ENCODE measurements around the gene S100P. TPM values are rescaled to one million over a fixed set of nuclear protein-coding genes. Genes with fewer than 3 reads are reported as not detected.

Gene S100P
- total RNA-seq, 4 donors from 2014 or later, result not detected

DNA sequence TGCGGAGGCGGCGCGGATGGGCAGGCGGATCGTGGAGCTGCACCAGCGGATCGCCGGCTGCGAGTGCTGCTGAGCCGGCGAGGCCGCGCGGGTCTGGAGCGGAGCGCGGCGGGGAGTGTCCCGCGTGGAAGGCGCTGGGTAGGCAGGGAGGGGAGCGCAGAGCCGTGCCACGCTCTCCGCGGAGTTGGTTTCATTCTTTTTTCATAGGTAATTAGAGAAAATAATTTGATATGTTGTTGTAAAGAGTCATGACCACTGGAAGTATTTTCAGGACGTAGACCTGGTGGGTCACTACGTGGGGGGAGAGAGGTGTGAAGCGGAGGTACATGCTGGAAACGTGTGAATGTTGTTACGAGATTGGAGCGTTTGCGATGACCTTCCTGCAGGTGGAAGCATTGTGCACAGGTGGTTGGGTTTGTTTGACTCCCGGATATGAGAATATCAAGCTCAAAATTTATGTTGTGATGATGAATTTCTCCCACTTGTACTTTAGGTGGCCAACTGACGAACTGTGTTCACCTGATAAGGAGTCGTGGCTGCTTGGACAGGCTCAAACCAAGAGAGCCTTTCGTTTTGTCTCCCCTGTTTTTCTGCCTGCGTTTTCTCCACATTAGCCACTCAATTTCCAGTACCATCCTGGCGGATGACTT is 19.1 kb upstream of the S100P start:
- TF ChIP-seq, protein P1, sequence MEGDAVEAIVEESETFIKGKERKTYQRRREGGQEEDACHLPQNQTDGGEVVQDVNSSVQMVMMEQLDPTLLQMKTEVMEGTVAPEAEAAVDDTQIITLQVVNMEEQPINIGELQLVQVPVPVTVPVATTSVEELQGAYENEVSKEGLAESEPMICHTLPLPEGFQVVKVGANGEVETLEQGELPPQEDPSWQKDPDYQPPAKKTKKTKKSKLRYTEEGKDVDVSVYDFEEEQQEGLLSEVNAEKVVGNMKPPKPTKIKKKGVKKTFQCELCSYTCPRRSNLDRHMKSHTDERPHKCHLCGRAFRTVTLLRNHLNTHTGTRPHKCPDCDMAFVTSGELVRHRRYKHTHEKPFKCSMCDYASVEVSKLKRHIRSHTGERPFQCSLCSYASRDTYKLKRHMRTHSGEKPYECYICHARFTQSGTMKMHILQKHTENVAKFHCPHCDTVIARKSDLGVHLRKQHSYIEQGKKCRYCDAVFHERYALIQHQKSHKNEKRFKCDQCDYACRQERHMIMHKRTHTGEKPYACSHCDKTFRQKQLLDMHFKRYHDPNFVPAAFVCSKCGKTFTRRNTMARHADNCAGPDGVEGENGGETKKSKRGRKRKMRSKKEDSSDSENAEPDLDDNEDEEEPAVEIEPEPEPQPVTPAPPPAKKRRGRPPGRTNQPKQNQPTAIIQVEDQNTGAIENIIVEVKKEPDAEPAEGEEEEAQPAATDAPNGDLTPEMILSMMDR (IDR thresholded peaks at IDR 0.05), result peak in 1 of 5 experiments; percentile 26
- no peak for TF ChIP-seq POLR2A (IDR thresholded peaks at IDR 0.05)
- H3K27me3 ChIP-seq, result no peaks in the 10 kb centered on the region
- no peak for DNase-seq (ENCODE audit: low spot score in 2 of 2)
- H3K4me3 ChIP-seq, result peak overlapping the region; percentile 62 to 84 (median 80)
- WGBS, 2 donors, result 6 to 7% methylated on average over 34 to 39 of the region's 40 CpGs
- H3K36me3 ChIP-seq, result peaks cover 0 to 36% (median 0%) of the 10 kb centered on the region in 3 donors
- peak overlapping the region; percentile 35 to 89 (median 80) for H3K27ac ChIP-seq
- H3K9me3 ChIP-seq, result no peaks in the 10 kb centered on the region
- peaks cover 0 to 34% (median 24%) of the 10 kb centered on the region in 4 donors for H3K4me1 ChIP-seq

DNA sequence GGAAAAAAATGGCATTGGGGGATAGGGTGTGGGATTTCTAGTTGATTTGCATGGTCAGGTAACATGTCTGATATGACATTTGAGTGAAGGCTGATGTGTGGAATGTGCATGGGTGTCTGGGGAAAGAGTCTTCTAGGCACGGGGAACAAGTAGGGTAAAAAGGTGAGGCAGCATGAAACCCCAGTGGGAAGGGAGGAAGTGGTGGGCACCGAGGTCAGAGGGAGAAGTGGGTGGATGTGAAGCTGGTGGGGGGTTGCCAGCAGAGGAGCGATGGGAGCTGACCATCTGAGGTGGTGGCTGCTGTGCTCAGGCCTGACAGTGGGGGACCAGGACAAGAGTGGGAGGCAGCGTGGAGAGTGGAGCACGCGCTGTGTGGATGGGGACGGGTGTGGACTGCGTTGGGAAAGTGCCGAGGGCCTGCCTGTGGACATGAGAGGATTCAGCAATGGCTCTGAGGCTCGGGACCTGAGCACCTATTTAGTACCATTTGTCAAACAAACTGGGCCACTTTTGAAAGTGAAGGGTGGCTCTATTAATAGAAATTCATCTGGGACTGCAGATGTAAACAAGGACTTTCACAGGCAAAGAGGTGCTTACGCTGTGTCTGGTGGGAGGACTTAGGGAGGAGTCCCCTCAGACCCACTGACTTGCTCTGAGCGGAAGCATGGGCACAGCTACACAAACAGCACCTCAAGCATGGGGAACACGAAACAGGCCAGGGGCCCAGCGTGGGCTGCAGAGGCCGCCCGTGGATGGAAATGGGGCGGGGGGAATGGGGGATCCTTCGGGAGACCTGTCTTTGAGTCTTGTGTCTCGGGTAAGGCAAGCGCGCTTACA is 16.7 kb upstream of the S100P start:
- TF ChIP-seq POLR2A (IDR thresholded peaks at IDR 0.05) (no peak), EP300 (IDR thresholded peaks at IDR 0.05) (no peak)
- TF ChIP-seq, protein P1 (IDR thresholded peaks at IDR 0.05), result no peak
- H3K27ac ChIP-seq, result no peak overlapping the region
- H3K4me3 ChIP-seq, result no peak overlapping the region
- no peaks in the 10 kb centered on the region for H3K27me3 ChIP-seq
- WGBS, 2 donors, result 84 to 87% methylated on average over 21 of the region's 21 CpGs
- DNase-seq (ENCODE audit: low spot score in 2 of 2), result no peak
- H3K4me1 ChIP-seq, result peaks cover 0 to 34% (median 24%) of the 10 kb centered on the region in 4 donors
- H3K36me3 ChIP-seq, result peaks cover 0 to 37% (median 0%) of the 10 kb centered on the region in 3 donors
- H3K9me3 ChIP-seq, result no peaks in the 10 kb centered on the region

DNA sequence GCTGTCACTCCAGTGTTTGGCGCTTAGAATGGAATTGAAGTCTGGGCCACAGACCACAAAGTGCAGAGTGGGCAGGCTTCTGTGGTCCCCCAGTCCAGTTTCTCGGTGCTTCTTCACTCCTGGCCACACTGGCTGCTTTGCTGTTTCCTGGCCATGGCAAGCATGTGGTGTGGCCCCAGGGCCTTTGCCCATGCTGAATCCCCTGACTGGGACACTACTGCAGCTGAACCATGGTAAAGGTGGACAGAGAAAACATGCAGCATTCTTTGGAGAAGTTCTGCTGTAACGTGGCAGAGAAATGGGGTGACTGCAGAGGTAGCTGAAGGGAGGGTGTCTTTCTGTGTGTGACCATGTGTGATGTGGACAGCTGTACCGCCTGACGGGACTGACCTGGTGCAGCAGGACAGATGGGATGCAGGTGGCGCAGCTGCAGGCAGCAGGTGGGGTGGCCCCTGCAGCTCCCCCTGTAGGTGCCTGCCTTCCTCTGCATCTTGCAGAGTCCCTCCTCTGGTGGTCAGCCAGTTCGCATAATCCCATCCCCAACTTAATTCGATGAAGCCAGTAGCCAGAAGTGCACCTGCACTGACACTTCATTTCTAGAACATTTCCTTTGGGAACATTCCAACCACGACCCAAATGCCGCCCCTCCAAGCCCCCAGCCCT is 13.2 kb upstream of the S100P start:
- 74 to 81% methylated on average over 10 of the region's 10 CpGs for WGBS, 2 donors
- H3K9me3 ChIP-seq, result no peaks in the 10 kb centered on the region
- no peaks in the 10 kb centered on the region for H3K27me3 ChIP-seq
- H3K27ac ChIP-seq, result no peak overlapping the region
- no peak for TF ChIP-seq POLR2A (IDR thresholded peaks at IDR 0.05)
- no peak for TF ChIP-seq EP300 (IDR thresholded peaks at IDR 0.05)
- TF ChIP-seq, protein P1 (IDR thresholded peaks at IDR 0.05), result no peak
- no peak overlapping the region for H3K4me3 ChIP-seq
- H3K36me3 ChIP-seq, result peaks cover 0 to 37% (median 0%) of the 10 kb centered on the region in 3 donors
- no peak for DNase-seq (ENCODE audit: low spot score in 2 of 2)
- peaks cover 0 to 20% (median 15%) of the 10 kb centered on the region in 4 donors for H3K4me1 ChIP-seq

DNA sequence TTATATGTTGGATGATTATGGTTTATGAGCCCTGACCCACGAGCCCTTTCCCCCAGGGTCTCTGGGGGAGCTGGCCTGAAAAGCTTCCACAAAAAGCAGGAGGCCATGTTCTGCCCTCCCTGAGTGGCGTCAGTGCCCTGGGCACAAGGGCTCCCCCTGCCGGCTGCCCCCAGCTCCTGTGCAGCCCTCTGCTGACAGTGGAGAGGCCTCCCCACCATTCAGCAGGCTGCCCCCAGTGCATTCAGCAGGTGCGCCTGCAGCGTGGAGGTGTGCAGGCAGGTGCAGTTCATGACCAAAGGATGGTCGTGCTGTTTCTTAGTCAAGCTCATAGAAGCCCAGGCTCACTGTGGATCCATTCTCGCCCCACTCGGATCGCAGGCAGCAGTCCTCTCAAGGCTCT is 12.5 kb upstream of the S100P start:
- Histone ChIP-seq H3K27me3 (no peaks in the 10 kb centered on the region), H3K36me3 (peaks cover 0 to 37% (median 0%) of the 10 kb centered on the region in 3 donors), H3K4me3 (no peak overlapping the region), H3K4me1 (peaks cover 0 to 13% (median 8%) of the 10 kb centered on the region in 4 donors), H3K9me3 (no peaks in the 10 kb centered on the region), H3K27ac (no peak overlapping the region)
- WGBS, 2 donors, result 79 to 85% methylated on average over 9 of the region's 9 CpGs
- no peak for DNase-seq (ENCODE audit: low spot score in 2 of 2)
- TF ChIP-seq EP300 (IDR thresholded peaks at IDR 0.05), result no peak
- TF ChIP-seq POLR2A (IDR thresholded peaks at IDR 0.05), result no peak

DNA sequence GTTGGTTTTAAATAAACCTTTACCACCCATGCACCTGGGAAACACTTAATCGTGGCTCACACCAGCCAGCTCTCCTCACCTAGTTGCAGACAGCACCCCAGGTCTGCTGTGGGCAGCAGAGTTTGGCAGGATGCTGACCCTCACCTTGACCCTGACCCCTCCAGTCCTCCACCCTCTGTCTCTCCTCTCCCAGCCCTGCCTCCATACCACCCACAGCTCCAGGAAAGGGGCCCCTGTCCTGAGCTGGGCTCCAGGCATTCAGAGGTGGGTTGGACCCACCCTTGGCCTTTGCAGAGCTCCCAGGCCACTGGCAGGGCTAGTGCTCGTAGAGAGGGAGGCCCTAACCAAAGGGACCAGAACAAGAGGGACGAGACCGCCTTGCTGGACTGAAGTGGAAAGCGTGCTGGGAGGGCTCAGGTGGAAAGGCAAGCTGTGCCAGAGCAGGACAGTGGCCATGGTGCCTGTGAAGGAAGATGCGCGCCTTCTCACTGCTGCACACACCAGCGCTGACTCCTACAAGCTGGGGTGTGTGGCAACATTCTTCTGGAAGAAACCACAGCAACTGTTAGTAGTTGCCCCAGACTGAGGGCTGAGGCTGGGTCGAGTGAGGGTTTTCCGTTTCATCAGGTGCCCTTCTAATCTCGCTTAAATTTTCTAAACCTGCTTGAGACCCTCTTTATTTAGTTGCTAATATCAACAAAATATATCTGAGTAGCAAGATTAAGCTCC is 10.7 kb upstream of the S100P start:
- no peaks in the 10 kb centered on the region for H3K9me3 ChIP-seq
- H3K27me3 ChIP-seq, result no peaks in the 10 kb centered on the region
- no peak for TF ChIP-seq EP300 (IDR thresholded peaks at IDR 0.05)
- TF ChIP-seq, protein P1 (IDR thresholded peaks at IDR 0.05), result no peak
- no peak for TF ChIP-seq POLR2A (IDR thresholded peaks at IDR 0.05)
- H3K36me3 ChIP-seq, result peaks cover 0 to 24% (median 0%) of the 10 kb centered on the region in 3 donors
- no peak for DNase-seq (ENCODE audit: low spot score in 2 of 2)
- peaks cover 0 to 2% (median under 1%) of the 10 kb centered on the region in 4 donors for H3K4me1 ChIP-seq
- H3K27ac ChIP-seq, result no peak overlapping the region
- no peak overlapping the region for H3K4me3 ChIP-seq
- WGBS, 2 donors, result 77 to 79% methylated on average over 10 to 11 of the region's 11 CpGs

All from tibial nerve (tissue), 4 donors.